HAP-1 (cell line): Measurements from ENCODE around the gene RNF111.

ENCODE experiments used
- DNase-seq, 2 experiments: peaks; one replicate each; pipeline ENCODE4 v3.0.0-alpha.2; 2016 to 2020; ENCODE audit warnings: low spot score in 2 of 2
- H3K27me3 ChIP-seq: fragments of 250-450 bp; sonication (Bioruptor Pico); 2 replicates; pipeline ENCODE4 v1.5.1; 2020; ENCODE audit warnings: low read depth, mild to moderate bottlenecking, moderate library complexity
- H3K36me3 ChIP-seq: fragments of 250-450 bp; sonication (Bioruptor Pico); replicated peaks from 2 replicates; pipeline ENCODE4 v1.5.1; 2020; ENCODE audit warnings: mild to moderate bottlenecking
- H3K4me1 ChIP-seq: fragments of 250-450 bp; sonication (Bioruptor Pico); 2 replicates; pipeline ENCODE4 v1.5.1; 2020; ENCODE audit warnings: mild to moderate bottlenecking
- H3K4me3 ChIP-seq: fragments of 250-450 bp; sonication (Bioruptor Pico); 2 replicates; pipeline ENCODE4 v1.5.1; 2020; ENCODE audit warnings: mild to moderate bottlenecking, moderate library complexity
- H3K9me3 ChIP-seq: fragments of 250-450 bp; sonication (Bioruptor Pico); 2 replicates; pipeline ENCODE4 v1.5.1; 2020; ENCODE audit warnings: mild to moderate bottlenecking, moderate library complexity
- in situ Hi-C: fragments of 300-500 bp; cut with MboI; formaldehyde crosslinking; loops from 3 replicates; pipeline ENCODE4 v1.14.3; 2020; ENCODE audit warnings: low sequenced_read_pairs, inconsistent platforms, mixed read lengths

Gene RNF111

DNA sequence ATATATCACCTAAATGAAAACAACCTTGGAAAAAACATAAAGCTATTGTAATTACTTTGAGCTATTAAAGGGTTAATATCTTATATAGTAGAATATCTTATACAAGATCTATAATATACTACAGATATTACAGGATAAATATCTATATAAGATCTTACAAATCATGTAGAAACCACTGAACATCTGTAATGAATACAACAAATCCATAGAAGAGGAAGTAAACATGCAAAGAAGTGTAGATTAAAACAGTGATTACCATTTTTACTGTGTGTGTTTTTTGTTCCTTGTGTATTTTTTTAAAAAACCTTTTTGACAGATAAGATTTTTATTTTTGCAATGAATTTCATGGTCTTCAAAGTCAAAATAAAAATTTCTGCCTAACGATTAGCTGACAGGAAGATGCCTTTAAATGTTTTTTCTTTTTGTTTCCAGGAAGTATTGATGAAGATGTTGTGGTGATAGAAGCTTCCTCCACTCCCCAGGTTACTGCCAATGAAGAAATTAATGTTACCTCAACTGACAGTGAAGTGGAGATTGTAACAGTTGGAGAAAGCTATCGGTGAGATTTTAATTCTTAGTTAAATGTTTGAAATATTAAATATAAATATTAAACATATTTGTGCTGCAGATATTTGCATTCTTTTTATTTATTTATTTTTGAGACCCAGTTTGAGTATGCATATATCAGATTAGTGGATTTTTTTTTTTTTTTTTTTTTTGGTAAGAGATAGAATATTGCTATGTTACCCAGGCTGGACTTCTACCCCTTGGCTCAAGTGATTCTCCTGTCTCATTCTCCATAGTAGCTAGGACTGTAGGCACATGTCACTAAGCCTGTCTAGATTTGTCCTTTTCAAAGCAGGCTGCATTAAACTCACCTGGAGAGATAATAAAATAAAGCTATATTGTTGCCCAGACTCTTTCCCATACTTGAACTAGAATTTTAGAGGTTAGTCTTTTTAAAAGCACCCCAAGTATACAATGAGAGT lies 64.7 kb downstream of the RNF111 start:
- Histone ChIP-seq H3K9me3 (no peaks in the 10 kb centered on the region), H3K4me3 (no peak overlapping the region), H3K4me1 (no peaks in the 10 kb centered on the region), H3K27me3 (no peaks in the 10 kb centered on the region), H3K36me3 (peaks cover 21% of the 10 kb centered on the region)
- in situ Hi-C loops = no loop called here
- no peak for DNase-seq

GRCh38 chr15:59052915-59053407 lies 65.5 kb downstream of the RNF111 start:
- Histone ChIP-seq H3K27me3 (no peaks in the 10 kb centered on the region), H3K4me1 (no peaks in the 10 kb centered on the region), H3K36me3 (peaks cover 26% of the 10 kb centered on the region), H3K9me3 (no peaks in the 10 kb centered on the region), H3K4me3 (no peak overlapping the region)
- DNase-seq = no peak
- in situ Hi-C loops = no loop called here

- no peak overlapping the region for H3K4me3 ChIP-seq
- H3K27me3 ChIP-seq = no peaks in the 10 kb centered on the region
- in situ Hi-C loops = no loop called here
- peaks cover 30% of the 10 kb centered on the region for H3K36me3 ChIP-seq
- H3K9me3 ChIP-seq = no peaks in the 10 kb centered on the region
- no peaks in the 10 kb centered on the region for H3K4me1 ChIP-seq
- no peak for DNase-seq
These were observed 66.0 kb downstream of the RNF111 start for GRCh38 chr15:59053482-59053881.

GRCh38 chr15:59059076-59059597 lies 71.7 kb downstream of the RNF111 start:
- peaks cover 55% of the 10 kb centered on the region for H3K36me3 ChIP-seq
- no peak for DNase-seq
- in situ Hi-C loops = no loop called here
- H3K9me3 ChIP-seq = no peaks in the 10 kb centered on the region
- peaks cover 12% of the 10 kb centered on the region for H3K4me1 ChIP-seq
- no peaks in the 10 kb centered on the region for H3K27me3 ChIP-seq
- no peak overlapping the region for H3K4me3 ChIP-seq

GRCh38 chr15:59060348-59060747 lies 72.9 kb downstream of the RNF111 start:
- Histone ChIP-seq H3K36me3 (peaks cover 58% of the 10 kb centered on the region), H3K4me3 (no peak overlapping the region), H3K4me1 (peaks cover 12% of the 10 kb centered on the region), H3K27me3 (no peaks in the 10 kb centered on the region), H3K9me3 (no peaks in the 10 kb centered on the region)
- no peak for DNase-seq
- in situ Hi-C loops = no loop called here

- peaks cover 12% of the 10 kb centered on the region for H3K4me1 ChIP-seq
- DNase-seq = peak in 1 of 2 experiments; percentile 73
- H3K9me3 ChIP-seq = no peaks in the 10 kb centered on the region
- H3K4me3 ChIP-seq = no peak overlapping the region
- in situ Hi-C loops = no loop called here
- peaks cover 60% of the 10 kb centered on the region for H3K36me3 ChIP-seq
- no peaks in the 10 kb centered on the region for H3K27me3 ChIP-seq
These were observed 75.6 kb downstream of the RNF111 start for GRCh38 chr15:59063042-59063441.

- in situ Hi-C loops = no loop called here
- Histone ChIP-seq H3K27me3 (no peaks in the 10 kb centered on the region), H3K4me3 (no peak overlapping the region), H3K36me3 (peaks cover 34% of the 10 kb centered on the region), H3K4me1 (no peaks in the 10 kb centered on the region; the same call in 1 of the 2 replicates), H3K9me3 (peaks cover 2% of the 10 kb centered on the region; the same call in 1 of the 2 replicates)
- DNase-seq = no peak
These were observed 82.0 kb downstream of the RNF111 start for GRCh38 chr15:59069430-59069829.

DNA sequence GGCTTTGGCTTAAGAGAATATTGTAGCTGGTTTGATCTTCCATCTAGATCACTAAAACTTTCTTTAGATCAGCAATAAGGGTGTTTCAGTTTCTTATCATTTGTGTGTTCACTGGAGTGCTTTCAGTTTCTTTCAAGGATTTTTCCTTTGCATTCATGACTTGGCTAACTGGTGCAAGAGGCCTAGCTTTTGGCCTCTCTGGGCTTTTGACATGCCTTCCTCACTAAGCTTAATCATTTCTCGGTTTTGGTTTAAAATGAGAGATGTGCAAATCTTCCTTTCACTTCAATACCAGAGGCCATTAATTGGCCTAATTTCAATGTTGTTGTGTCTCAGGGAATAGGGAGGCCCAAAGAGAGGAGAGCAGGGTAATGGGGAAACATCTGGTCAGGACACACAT lies 87.1 kb downstream of the RNF111 start:
- no peak overlapping the region for H3K4me3 ChIP-seq
- in situ Hi-C loops = no loop called here
- H3K27me3 ChIP-seq = no peaks in the 10 kb centered on the region
- H3K4me1 ChIP-seq = peaks cover 4% of the 10 kb centered on the region; the same call in 1 of the 2 replicates
- H3K9me3 ChIP-seq = peaks cover 2% of the 10 kb centered on the region; the same call in 1 of the 2 replicates
- peaks cover 23% of the 10 kb centered on the region for H3K36me3 ChIP-seq
- no peak for DNase-seq

GRCh38 chr15:59087731-59088130 lies 100.3 kb downstream of the RNF111 start:
- no peak for DNase-seq
- Histone ChIP-seq H3K4me3 (no peak overlapping the region), H3K36me3 (peaks cover 18% of the 10 kb centered on the region), H3K9me3 (no peaks in the 10 kb centered on the region), H3K27me3 (no peaks in the 10 kb centered on the region), H3K4me1 (peaks cover 9% of the 10 kb centered on the region)
- in situ Hi-C loops = no loop called here

DNA sequence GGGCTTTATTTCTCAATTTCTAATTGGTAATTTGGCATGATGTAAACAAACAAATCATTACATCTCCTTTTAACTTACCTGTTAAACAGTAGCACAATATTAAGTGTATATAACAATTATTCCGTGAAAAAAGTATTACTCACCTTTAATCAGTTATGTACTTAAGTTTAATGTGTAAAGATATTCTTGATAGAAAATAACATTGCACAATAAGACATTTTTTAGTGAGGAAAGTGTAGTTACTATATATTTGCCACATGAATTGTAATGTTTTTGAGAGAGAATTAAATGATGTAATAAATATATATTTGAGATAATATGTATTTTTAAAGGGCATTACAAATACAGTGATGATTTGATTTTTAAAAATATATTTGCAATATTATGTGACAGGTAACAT lies 106.6 kb downstream of the RNF111 start:
- Histone ChIP-seq H3K4me1 (no peaks in the 10 kb centered on the region), H3K9me3 (no peaks in the 10 kb centered on the region), H3K36me3 (peaks cover 41% of the 10 kb centered on the region), H3K4me3 (no peak overlapping the region), H3K27me3 (no peaks in the 10 kb centered on the region)
- in situ Hi-C loops = no loop called here
- DNase-seq = no peak

- Histone ChIP-seq H3K27me3 (no peaks in the 10 kb centered on the region), H3K4me3 (no peak overlapping the region), H3K9me3 (no peaks in the 10 kb centered on the region), H3K4me1 (no peaks in the 10 kb centered on the region), H3K36me3 (peaks cover 35% of the 10 kb centered on the region)
- in situ Hi-C loops = no loop called here
- no peak for DNase-seq
These were observed 109.0 kb downstream of the RNF111 start for GRCh38 chr15:59096429-59096828.

DNA sequence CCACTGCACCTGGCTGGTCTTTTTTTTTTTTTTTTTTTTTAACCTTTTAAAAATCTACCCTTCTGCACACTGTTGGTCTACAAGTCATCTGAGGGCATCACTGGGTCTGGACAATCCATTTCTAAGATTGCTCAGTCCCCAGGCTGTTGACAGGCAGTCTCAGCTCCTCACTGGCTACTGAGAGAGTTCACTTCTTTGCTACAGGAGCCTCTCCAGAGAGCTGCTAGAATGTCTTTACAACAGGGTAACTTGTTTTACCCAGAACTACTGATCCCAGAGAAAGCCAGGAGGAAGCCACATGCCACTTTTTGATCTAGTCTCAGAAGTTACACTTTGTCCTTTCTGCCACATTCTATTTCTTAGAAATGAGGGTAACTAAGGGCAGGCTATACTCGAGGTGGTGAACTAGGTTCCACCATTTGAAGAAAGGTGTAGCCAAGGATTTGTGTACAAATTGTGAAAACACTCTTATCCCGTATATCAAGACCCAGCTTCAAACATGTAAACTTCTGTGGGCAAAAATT lies 111.8 kb downstream of the RNF111 start:
- in situ Hi-C loops = no loop called here
- Histone ChIP-seq H3K36me3 (peaks cover 25% of the 10 kb centered on the region), H3K4me1 (no peaks in the 10 kb centered on the region), H3K4me3 (no peak overlapping the region), H3K9me3 (no peaks in the 10 kb centered on the region), H3K27me3 (no peaks in the 10 kb centered on the region)
- DNase-seq = no peak

GRCh38 chr15:59104602-59104911 lies 117.1 kb downstream of the RNF111 start:
- no peaks in the 10 kb centered on the region for H3K9me3 ChIP-seq
- H3K4me1 ChIP-seq = no peaks in the 10 kb centered on the region; the same call in 1 of the 2 replicates
- no peak for DNase-seq
- peak overlapping the region; percentile 95 for H3K4me3 ChIP-seq
- H3K27me3 ChIP-seq = no peaks in the 10 kb centered on the region
- in situ Hi-C loops = loop anchor here (10.0 kb wide), 1 partner anchor 120 kb away; the partner anchor contains the start of gene RNF111
- peaks cover 34% of the 10 kb centered on the region for H3K36me3 ChIP-seq
